DOHH2 (cell line): ENCODE results near the gene CHIC2.
"Not testable (repeated sequence)": the region's sequence is repeated elsewhere in the genome, so short reads cannot be mapped to it uniquely, and the experiment has no call there.

Experiments used
- H3F3A ChIP-seq: fragments of 200-600 bp; sonication (generic), shearing (Covaris generic); 2 replicates; pipeline ENCODE4 v1.6.0; 2016; ENCODE audit warnings: antibody characterized with exemption, mild to moderate bottlenecking; ENCODE audit not compliant: control insufficient read depth, insufficient read depth
- H3K27ac ChIP-seq: fragments of 200-600 bp; sonication (generic); 2 replicates; pipeline ENCODE4 v1.5.1; 2014; ENCODE audit warnings: low read depth, mild to moderate bottlenecking, low read length, moderate library complexity
- H3K27me3 ChIP-seq: fragments of 200-600 bp; sonication (generic); 2 replicates; pipeline ENCODE4 v1.6.1; 2014; ENCODE audit warnings: mild to moderate bottlenecking, low read length, mixed read lengths; ENCODE audit not compliant: control insufficient read depth
- H3K36me3 ChIP-seq: fragments of 200-600 bp; sonication (generic); 2 replicates; pipeline ENCODE4 v1.6.1; 2014; ENCODE audit warnings: mild to moderate bottlenecking, low read length, moderate library complexity, mixed read lengths; ENCODE audit not compliant: control insufficient read depth
- H3K4me1 ChIP-seq: fragments of 200-600 bp; sonication (generic); 2 replicates; pipeline ENCODE4 v1.6.1; 2014; ENCODE audit warnings: mild to moderate bottlenecking, low read length, mixed read lengths; ENCODE audit not compliant: control insufficient read depth
- H3K4me2 ChIP-seq: fragments of 200-600 bp; sonication (generic); 2 replicates; pipeline ENCODE4 v1.6.0; 2014; ENCODE audit warnings: mild to moderate bottlenecking, low read length, moderate library complexity
- H3K4me3 ChIP-seq: fragments of 200-600 bp; sonication (generic); 2 replicates; pipeline ENCODE4 v1.5.1; 2014; ENCODE audit warnings: mild to moderate bottlenecking, low read length, mixed read lengths
- H3K79me2 ChIP-seq: fragments of 200-600 bp; sonication (generic); 2 replicates; pipeline ENCODE4 v1.6.1; 2014; ENCODE audit warnings: mild to moderate bottlenecking, low read length, mixed read lengths; ENCODE audit not compliant: control insufficient read depth
- H3K9me2 ChIP-seq: fragments of 200-600 bp; sonication (generic); replicated peaks from 2 replicates; pipeline ENCODE4 v1.6.1; 2014; ENCODE audit warnings: mild to moderate bottlenecking, low read length, mixed read lengths; ENCODE audit not compliant: control insufficient read depth
- H3K9me3 ChIP-seq: fragments of 200-600 bp; sonication (generic); 2 replicates; pipeline ENCODE4 v1.6.1; 2014; ENCODE audit warnings: antibody characterized with exemption, low read length, mixed read lengths; ENCODE audit not compliant: control insufficient read depth, insufficient read depth
- H4K20me1 ChIP-seq: fragments of 200-600 bp; sonication (generic); 2 replicates; pipeline ENCODE4 v1.6.0; 2014; ENCODE audit warnings: low read depth, mild to moderate bottlenecking, antibody characterized with exemption, low read length, moderate library complexity; ENCODE audit not compliant: control insufficient read depth, insufficient read depth
- EZH2phosphoT487 ChIP-seq: fragments of 200-600 bp; sonication (generic); IDR thresholded peaks from 2 replicates; pipeline ENCODE4 v1.6.1; 2017; ENCODE audit warnings: borderline replicate concordance, mild to moderate bottlenecking, antibody characterized with exemption, low read length, moderate library complexity, mixed read lengths
- TF ChIP-seq, protein P1 (sequence below): fragments of 200-600 bp; sonication (generic); IDR thresholded peaks from one replicate; pipeline ENCODE4 v1.5.1; 2014; ENCODE audit warnings: antibody characterized with exemption, mild to moderate bottlenecking, low read depth, low read length; ENCODE audit not compliant: poor library complexity, severe bottlenecking

The CHIC2 gene

DNA sequence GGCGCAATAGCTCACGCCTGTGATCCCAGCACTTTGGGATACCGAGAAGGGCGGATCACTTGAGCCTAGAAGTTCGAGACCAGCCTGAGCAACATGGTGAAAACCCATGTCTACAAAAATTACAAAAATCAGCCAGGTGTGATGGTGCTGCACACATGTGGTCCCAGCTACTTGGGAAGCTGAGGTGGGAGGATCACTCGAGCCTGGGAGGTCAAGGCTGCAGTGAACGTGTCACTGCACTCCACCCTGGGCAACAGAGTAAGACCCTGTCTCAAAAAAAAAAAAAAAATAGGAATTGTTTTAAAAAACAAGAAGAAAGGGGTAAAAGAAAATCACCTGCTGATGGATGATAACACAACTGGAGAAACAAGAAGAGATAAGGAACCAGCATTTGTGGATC, 38.8 kb downstream of the CHIC2 start:
- Histone ChIP-seq H3K27me3 (no peaks in the 10 kb centered on the region), H3K4me1 (no peaks in the 10 kb centered on the region), H3K4me2 (no peak overlapping the region), H3K27ac (no peak overlapping the region), H3K9me3 (no peaks in the 10 kb centered on the region), H3K9me2 (no peaks in the 10 kb centered on the region), H3K36me3 (peaks cover 6% of the 10 kb centered on the region), H3K79me2 (peaks cover 18% of the 10 kb centered on the region), H4K20me1 (no peaks in the 10 kb centered on the region), H3K4me3 (no peak overlapping the region), H3F3A (no peaks in the 10 kb centered on the region)
- TF ChIP-seq EZH2phosphoT487: no peak
- TF ChIP-seq, protein P1, sequence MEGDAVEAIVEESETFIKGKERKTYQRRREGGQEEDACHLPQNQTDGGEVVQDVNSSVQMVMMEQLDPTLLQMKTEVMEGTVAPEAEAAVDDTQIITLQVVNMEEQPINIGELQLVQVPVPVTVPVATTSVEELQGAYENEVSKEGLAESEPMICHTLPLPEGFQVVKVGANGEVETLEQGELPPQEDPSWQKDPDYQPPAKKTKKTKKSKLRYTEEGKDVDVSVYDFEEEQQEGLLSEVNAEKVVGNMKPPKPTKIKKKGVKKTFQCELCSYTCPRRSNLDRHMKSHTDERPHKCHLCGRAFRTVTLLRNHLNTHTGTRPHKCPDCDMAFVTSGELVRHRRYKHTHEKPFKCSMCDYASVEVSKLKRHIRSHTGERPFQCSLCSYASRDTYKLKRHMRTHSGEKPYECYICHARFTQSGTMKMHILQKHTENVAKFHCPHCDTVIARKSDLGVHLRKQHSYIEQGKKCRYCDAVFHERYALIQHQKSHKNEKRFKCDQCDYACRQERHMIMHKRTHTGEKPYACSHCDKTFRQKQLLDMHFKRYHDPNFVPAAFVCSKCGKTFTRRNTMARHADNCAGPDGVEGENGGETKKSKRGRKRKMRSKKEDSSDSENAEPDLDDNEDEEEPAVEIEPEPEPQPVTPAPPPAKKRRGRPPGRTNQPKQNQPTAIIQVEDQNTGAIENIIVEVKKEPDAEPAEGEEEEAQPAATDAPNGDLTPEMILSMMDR: no peak

DNA sequence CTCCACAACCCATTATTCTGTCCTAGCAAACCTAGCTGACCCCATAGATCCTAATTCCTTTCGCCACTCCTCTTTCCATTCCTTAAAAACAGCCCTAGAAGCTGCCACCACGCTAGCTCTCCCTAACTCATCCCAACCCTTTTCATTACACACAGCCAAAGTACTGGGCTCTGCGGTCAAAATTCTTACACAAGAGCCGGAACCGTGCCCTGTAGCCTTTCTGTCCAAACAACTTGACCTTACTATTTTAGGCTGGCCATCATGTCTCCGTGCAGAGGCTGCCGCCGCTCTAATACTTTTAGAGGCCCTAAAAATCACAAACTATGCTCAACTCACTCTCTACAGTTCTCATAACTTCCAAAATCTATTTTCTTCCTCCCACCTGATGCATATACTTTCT, 41.4 kb downstream of the CHIC2 start:
- H3K4me1 ChIP-seq, H3K36me3 ChIP-seq, H3K27ac ChIP-seq, H3K9me3 ChIP-seq, H3F3A ChIP-seq, H3K4me3 ChIP-seq, H3K9me2 ChIP-seq, H3K4me2 ChIP-seq, H4K20me1 ChIP-seq, H3K27me3 ChIP-seq: not testable (repeated sequence)
- H3K79me2 ChIP-seq: peaks cover 18% of the 10 kb centered on the region

DNA sequence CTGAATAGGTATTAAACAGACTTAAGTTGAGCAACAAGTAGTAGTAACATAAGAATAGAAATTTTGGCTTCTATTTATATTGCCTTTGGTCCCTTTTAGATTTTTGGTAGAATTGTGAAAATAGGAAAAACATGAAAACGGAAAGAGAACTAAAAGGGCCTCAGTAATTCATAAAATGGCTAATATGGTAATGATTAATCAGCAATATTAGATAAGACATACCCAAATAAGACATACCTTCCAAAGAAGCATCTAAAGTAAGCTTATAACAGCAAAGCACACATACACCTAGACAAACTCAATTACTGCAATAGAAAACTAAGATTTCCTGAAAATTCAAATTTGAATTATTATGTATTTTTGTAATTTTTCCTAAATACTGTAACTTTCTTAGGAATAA, 46.4 kb downstream of the CHIC2 start:
- Histone ChIP-seq H3K4me2 (no peak overlapping the region), H3K79me2 (peaks cover 12% of the 10 kb centered on the region)

DNA sequence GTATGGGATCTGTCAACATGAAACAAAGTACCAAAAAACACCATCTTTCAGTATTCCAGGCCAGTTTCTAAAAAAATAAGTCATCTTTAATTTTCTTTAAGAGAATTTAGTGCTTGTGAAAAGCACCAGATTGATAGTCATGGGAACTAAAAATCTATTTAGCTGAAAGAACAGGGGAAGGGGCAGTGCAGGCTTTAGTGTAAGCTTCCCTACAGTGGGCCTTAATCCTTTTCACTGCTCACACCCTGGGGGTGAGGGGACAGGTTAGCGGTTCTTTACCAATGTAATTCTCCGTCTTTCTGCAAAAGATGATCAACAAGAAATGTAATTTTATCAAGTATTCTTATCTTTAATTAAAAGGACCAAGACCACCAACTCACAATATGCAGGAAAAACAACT, 47.1 kb downstream of the CHIC2 start:
- TF ChIP-seq EZH2phosphoT487: no peak
- TF ChIP-seq, protein P1: no peak
- Histone ChIP-seq H4K20me1 (no peaks in the 10 kb centered on the region; the same call in 1 of the 2 replicates), H3K27me3 (no peaks in the 10 kb centered on the region), H3K36me3 (peaks cover 18% of the 10 kb centered on the region), H3K4me3 (no peak overlapping the region), H3K9me3 (no peaks in the 10 kb centered on the region), H3K79me2 (peaks cover 12% of the 10 kb centered on the region), H3K27ac (no peak overlapping the region), H3K9me2 (no peaks in the 10 kb centered on the region), H3F3A (no peaks in the 10 kb centered on the region), H3K4me1 (peaks cover 17% of the 10 kb centered on the region), H3K4me2 (no peak overlapping the region; the same call in 1 of the 2 replicates)

More for the DNA sequence above, 46.4 kb downstream of the CHIC2 start:
- no peak overlapping the region for H3K27ac ChIP-seq
- no peaks in the 10 kb centered on the region; the same call in 1 of the 2 replicates for H4K20me1 ChIP-seq
- H3K4me1 ChIP-seq: peaks cover 17% of the 10 kb centered on the region
- no peaks in the 10 kb centered on the region for H3K27me3 ChIP-seq
- H3F3A ChIP-seq: no peaks in the 10 kb centered on the region
- TF ChIP-seq EZH2phosphoT487: no peak
- H3K9me2 ChIP-seq: no peaks in the 10 kb centered on the region
- H3K9me3 ChIP-seq: no peaks in the 10 kb centered on the region
- H3K36me3 ChIP-seq: peaks cover 11% of the 10 kb centered on the region
- H3K4me3 ChIP-seq: no peak overlapping the region
